ENCODE results near the gene NEXMIF. TPM values are rescaled to one million over a fixed set of nuclear protein-coding genes. Genes with fewer than 3 reads are reported as not detected.
A peak's percentile ranks its signal among the peaks of the same experiment; 100 is the strongest.

NEXMIF gene
- total RNA-seq, 5 donors from 2014 or later (not counting 1 experiment from before 2014, with no cell fraction given), result 0.60 to 2.0 (median 0.75) TPM

DNA sequence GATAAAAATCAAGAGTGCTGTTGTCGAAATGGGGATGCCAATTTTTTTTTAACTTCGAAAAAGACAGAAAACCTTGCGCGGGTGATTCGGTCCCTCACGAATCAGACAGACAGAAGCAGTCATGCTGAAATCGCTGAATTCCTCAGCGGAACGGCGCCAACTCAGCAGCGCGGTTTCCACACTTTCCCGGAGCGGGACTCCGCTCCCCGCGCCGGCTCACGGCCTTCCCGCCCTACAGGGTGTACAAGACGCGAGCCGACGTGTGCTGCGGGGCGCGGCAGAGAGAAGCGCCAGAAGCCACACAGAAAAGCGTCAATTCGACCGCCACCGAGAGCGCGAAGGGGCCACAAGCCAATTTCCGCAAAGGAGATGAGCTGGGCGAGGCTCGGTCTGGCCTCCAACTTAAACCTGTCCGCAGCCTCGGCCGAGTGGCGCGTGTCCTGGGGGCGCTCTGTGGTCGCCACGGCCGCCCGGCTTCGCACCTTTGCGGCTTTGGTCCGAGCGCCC is 1.3 kb downstream of the NEXMIF start:
- H3K4me3 Mint-ChIP-seq, result peak overlapping the region; percentile 76 to 90 (median 82)
- H3K4me1 ChIP-seq (ENCODE audit: control insufficient read depth in 1 of 2, extremely low read depth in 1 of 2, insufficient read depth in 2 of 2, low read length in 2 of 2), result peaks cover 0 to 12% of the 10 kb centered on the region in 2 experiments
- peak in 10 of 35 experiments; percentile 0 to 9 (median 6) for DNase-seq

DNA sequence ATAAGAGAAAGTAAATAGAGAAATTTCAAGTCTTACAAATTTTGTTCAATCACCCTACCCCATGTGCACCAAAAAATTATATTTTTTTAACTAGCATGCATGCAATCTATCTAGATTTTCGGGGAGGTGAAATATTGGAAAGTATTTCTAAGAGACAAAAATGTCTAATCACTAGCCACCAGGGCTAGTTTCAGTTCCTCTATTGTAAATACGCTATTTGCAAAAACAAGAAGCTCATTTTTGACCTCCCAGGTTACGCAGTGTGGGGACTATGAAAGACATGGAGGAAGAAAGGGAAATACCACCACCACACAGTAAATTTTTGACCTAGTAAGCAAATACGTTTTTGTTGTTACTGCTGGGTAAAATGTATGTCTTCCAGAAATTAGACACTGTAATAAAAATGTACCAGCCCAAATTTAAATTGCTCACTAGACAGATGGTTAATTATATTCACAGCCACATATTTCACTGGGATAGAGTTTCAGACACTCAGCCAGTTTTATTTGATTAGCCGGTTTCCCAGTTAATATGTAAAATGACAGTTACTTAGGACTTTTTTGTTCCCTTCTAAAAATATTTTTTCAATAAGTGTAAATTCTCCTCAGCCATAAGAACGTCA is 2.2 kb downstream of the NEXMIF start:
- Mint-ChIP-seq H3K27ac (no peak overlapping the region), H3K27me3 (peaks cover 22 to 38% of the 10 kb centered on the region in 2 donors), H3K36me3 (no peaks in the 10 kb centered on the region), H3K4me1 (peaks cover 7 to 21% (median 14%) of the 10 kb centered on the region in 3 donors), H3K9me3 (no peaks in the 10 kb centered on the region), H3K4me3 (peak overlapping the region in 2 of 3 donors; percentile 76 to 90)
- ATAC-seq (replicated peaks in 1 of 4), result no peak
- ChIA-PET CTCF (no interaction called here), POLR2A (no interaction called here)
- Histone ChIP-seq H3K9me3 (no peaks in the 10 kb centered on the region), H3K4me3 (ENCODE audit: control insufficient read depth in 1 of 2, extremely low read depth in 1 of 2, low read length in 1 of 2) (no peak overlapping the region), H3K27ac (ENCODE audit: low read length) (no peak overlapping the region), H3K27me3 (replicated peaks in 1 of 2; ENCODE audit: control insufficient read depth in 2 of 2, extremely low read depth in 1 of 2, insufficient read depth in 2 of 2, low read length in 1 of 2) (peaks cover 6 to 16% of the 10 kb centered on the region in 2 experiments), H3K36me3 (ENCODE audit: control insufficient read depth in 2 of 2, extremely low read depth in 1 of 2, insufficient read depth in 1 of 2, low read length in 1 of 2) (no peaks in the 10 kb centered on the region), H3K4me1 (ENCODE audit: control insufficient read depth in 1 of 2, extremely low read depth in 1 of 2, insufficient read depth in 2 of 2, low read length in 2 of 2) (peaks cover 0 to 12% of the 10 kb centered on the region in 2 experiments)
- no CpG with 5 or more reads among the region's 6 CpGs for WGBS (ENCODE audit: insufficient coverage)
- DNase-seq, result no peak

More for the DNA sequence above, 1.3 kb downstream of the NEXMIF start:
- H3K9me3 Mint-ChIP-seq, result no peaks in the 10 kb centered on the region
- CTCF ChIA-PET, result interaction anchor here in 1 of 2 donors (0.7 kb wide), 1 partner anchor 142 kb away, joined by 3 read pairs; no protein-coding TSS in a partner anchor
- H3K4me1 Mint-ChIP-seq, result peaks cover 7 to 21% (median 14%) of the 10 kb centered on the region in 3 donors
- H3K27me3 Mint-ChIP-seq, result peaks cover 22 to 38% of the 10 kb centered on the region in 2 donors
- peak overlapping the region in 1 of 2 donors; percentile 44 for H3K4me3 ChIP-seq (ENCODE audit: control insufficient read depth in 1 of 2, extremely low read depth in 1 of 2, low read length in 1 of 2)
- no peak overlapping the region for H3K27ac ChIP-seq (ENCODE audit: low read length)
- 9% methylated on average over 38 of the region's 51 CpGs for WGBS (ENCODE audit: insufficient coverage)
- H3K27ac Mint-ChIP-seq, result no peak overlapping the region
- peak; percentile 22 to 38 (median 30) for ATAC-seq (replicated peaks in 1 of 4)
- H3K9me3 ChIP-seq, result no peaks in the 10 kb centered on the region
- H3K36me3 ChIP-seq (ENCODE audit: control insufficient read depth in 2 of 2, extremely low read depth in 1 of 2, insufficient read depth in 1 of 2, low read length in 1 of 2), result no peaks in the 10 kb centered on the region
- POLR2A ChIA-PET, result no interaction called here
- peaks cover 6 to 16% of the 10 kb centered on the region in 2 experiments for H3K27me3 ChIP-seq (replicated peaks in 1 of 2; ENCODE audit: control insufficient read depth in 2 of 2, extremely low read depth in 1 of 2, insufficient read depth in 2 of 2, low read length in 1 of 2)
- no peaks in the 10 kb centered on the region for H3K36me3 Mint-ChIP-seq

- peaks cover 0 to 21% of the 10 kb centered on the region in 2 donors for H3K27me3 Mint-ChIP-seq
- POLR2A ChIA-PET, result no interaction called here
- CTCF ChIA-PET, result no interaction called here
- H3K4me1 Mint-ChIP-seq, result no peaks in the 10 kb centered on the region
- no peak for DNase-seq
- Histone ChIP-seq H3K27me3 (replicated peaks in 1 of 2; ENCODE audit: control insufficient read depth in 2 of 2, extremely low read depth in 1 of 2, insufficient read depth in 2 of 2, low read length in 1 of 2) (no peaks in the 10 kb centered on the region), H3K4me1 (ENCODE audit: control insufficient read depth in 1 of 2, extremely low read depth in 1 of 2, insufficient read depth in 2 of 2, low read length in 2 of 2) (no peaks in the 10 kb centered on the region), H3K36me3 (ENCODE audit: control insufficient read depth in 2 of 2, extremely low read depth in 1 of 2, insufficient read depth in 1 of 2, low read length in 1 of 2) (no peaks in the 10 kb centered on the region), H3K4me3 (ENCODE audit: control insufficient read depth in 1 of 2, extremely low read depth in 1 of 2, low read length in 1 of 2) (no peak overlapping the region), H3K27ac (ENCODE audit: low read length) (no peak overlapping the region), H3K9me3 (no peaks in the 10 kb centered on the region)
- WGBS (ENCODE audit: insufficient coverage), result no CpG with 5 or more reads among the region's 1 CpG
- no peak overlapping the region for H3K4me3 Mint-ChIP-seq
- no peak overlapping the region for H3K27ac Mint-ChIP-seq
- ATAC-seq (replicated peaks in 1 of 4), result no peak
- no peaks in the 10 kb centered on the region for H3K36me3 Mint-ChIP-seq
- H3K9me3 Mint-ChIP-seq, result no peaks in the 10 kb centered on the region
Measured at GRCh38 chrX:74911494-74911893, 13.8 kb downstream of the NEXMIF start.

GRCh38 chrX:74906417-74906816 is 18.8 kb downstream of the NEXMIF start:
- POLR2A ChIA-PET, result no interaction called here

DNA sequence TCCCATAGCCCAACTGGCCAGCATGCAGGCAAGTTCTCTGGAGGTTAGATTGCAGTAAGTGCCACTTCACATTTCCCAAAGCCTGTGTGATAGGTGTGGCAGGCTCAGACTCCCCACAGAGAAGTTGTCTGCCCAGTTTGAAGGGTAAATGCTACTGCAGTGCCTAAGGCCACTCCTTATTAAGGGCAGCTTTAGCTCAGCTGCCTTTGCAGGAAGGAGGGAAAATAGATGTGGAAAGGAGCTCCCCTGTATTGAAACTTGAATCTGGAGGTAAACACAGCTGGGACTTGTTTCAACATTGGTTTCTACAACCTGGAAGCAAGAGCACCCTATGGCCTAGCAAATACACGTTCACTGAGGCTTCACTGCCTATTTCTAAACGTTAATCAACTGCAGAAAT is 22.4 kb downstream of the NEXMIF start:
- Histone ChIP-seq H3K4me1 (ENCODE audit: control insufficient read depth in 1 of 2, extremely low read depth in 1 of 2, insufficient read depth in 2 of 2, low read length in 2 of 2) (no peaks in the 10 kb centered on the region), H3K4me3 (ENCODE audit: control insufficient read depth in 1 of 2, extremely low read depth in 1 of 2, low read length in 1 of 2) (no peak overlapping the region), H3K36me3 (ENCODE audit: control insufficient read depth in 2 of 2, extremely low read depth in 1 of 2, insufficient read depth in 1 of 2, low read length in 1 of 2) (no peaks in the 10 kb centered on the region), H3K27ac (ENCODE audit: low read length) (no peak overlapping the region), H3K27me3 (replicated peaks in 1 of 2; ENCODE audit: control insufficient read depth in 2 of 2, extremely low read depth in 1 of 2, insufficient read depth in 2 of 2, low read length in 1 of 2) (no peaks in the 10 kb centered on the region), H3K9me3 (no peaks in the 10 kb centered on the region)
- Mint-ChIP-seq H3K9me3 (no peaks in the 10 kb centered on the region), H3K4me1 (no peaks in the 10 kb centered on the region), H3K4me3 (no peak overlapping the region), H3K36me3 (no peaks in the 10 kb centered on the region), H3K27ac (no peak overlapping the region), H3K27me3 (peaks cover 0 to 23% of the 10 kb centered on the region in 2 donors)
- no peak for ATAC-seq (replicated peaks in 1 of 4)
- DNase-seq, result no peak
- WGBS (ENCODE audit: insufficient coverage), result no CpG with 5 or more reads among the region's 2 CpGs
- ChIA-PET CTCF (no interaction called here), POLR2A (no interaction called here)

More at GRCh38 chrX:74906417-74906816, 18.8 kb downstream of the NEXMIF start:
- Histone ChIP-seq H3K27me3 (replicated peaks in 1 of 2; ENCODE audit: control insufficient read depth in 2 of 2, extremely low read depth in 1 of 2, insufficient read depth in 2 of 2, low read length in 1 of 2) (no peaks in the 10 kb centered on the region), H3K27ac (ENCODE audit: low read length) (no peak overlapping the region), H3K9me3 (no peaks in the 10 kb centered on the region), H3K4me1 (ENCODE audit: control insufficient read depth in 1 of 2, extremely low read depth in 1 of 2, insufficient read depth in 2 of 2, low read length in 2 of 2) (no peaks in the 10 kb centered on the region), H3K4me3 (ENCODE audit: control insufficient read depth in 1 of 2, extremely low read depth in 1 of 2, low read length in 1 of 2) (no peak overlapping the region), H3K36me3 (ENCODE audit: control insufficient read depth in 2 of 2, extremely low read depth in 1 of 2, insufficient read depth in 1 of 2, low read length in 1 of 2) (no peaks in the 10 kb centered on the region)
- ATAC-seq (replicated peaks in 1 of 4) (no peak), DNase-seq (no peak)
- Mint-ChIP-seq H3K27me3 (peaks cover 0 to 16% of the 10 kb centered on the region in 2 donors), H3K4me1 (no peaks in the 10 kb centered on the region), H3K36me3 (no peaks in the 10 kb centered on the region), H3K27ac (no peak overlapping the region), H3K4me3 (no peak overlapping the region), H3K9me3 (no peaks in the 10 kb centered on the region)
- WGBS (ENCODE audit: insufficient coverage), result no CpG with 5 or more reads among the region's 3 CpGs
- CTCF ChIA-PET, result no interaction called here

- Histone ChIP-seq H3K27ac (ENCODE audit: low read length) (no peak overlapping the region), H3K4me1 (ENCODE audit: control insufficient read depth in 1 of 2, extremely low read depth in 1 of 2, insufficient read depth in 2 of 2, low read length in 2 of 2) (no peaks in the 10 kb centered on the region), H3K4me3 (ENCODE audit: control insufficient read depth in 1 of 2, extremely low read depth in 1 of 2, low read length in 1 of 2) (no peak overlapping the region), H3K27me3 (replicated peaks in 1 of 2; ENCODE audit: control insufficient read depth in 2 of 2, extremely low read depth in 1 of 2, insufficient read depth in 2 of 2, low read length in 1 of 2) (no peaks in the 10 kb centered on the region), H3K36me3 (ENCODE audit: control insufficient read depth in 2 of 2, extremely low read depth in 1 of 2, insufficient read depth in 1 of 2, low read length in 1 of 2) (no peaks in the 10 kb centered on the region), H3K9me3 (no peaks in the 10 kb centered on the region)
- Mint-ChIP-seq H3K27me3 (peaks cover 0 to 24% of the 10 kb centered on the region in 2 donors), H3K9me3 (no peaks in the 10 kb centered on the region), H3K4me3 (no peak overlapping the region), H3K4me1 (peaks cover 0 to 6% (median 2%) of the 10 kb centered on the region in 3 donors), H3K36me3 (no peaks in the 10 kb centered on the region), H3K27ac (no peak overlapping the region)
- ChIA-PET POLR2A (no interaction called here), CTCF (no interaction called here)
- no CpG with 5 or more reads among the region's 3 CpGs for WGBS (ENCODE audit: insufficient coverage)
- ATAC-seq (replicated peaks in 1 of 4), result no peak
- no peak for DNase-seq
Measured at GRCh38 chrX:74892561-74892960, 32.7 kb downstream of the NEXMIF start.

Data from T-cell (primary cell).